Kidney epithelial cell (primary cell): ENCODE measurements around the gene WDR4. TPM values are rescaled to one million over a fixed set of nuclear protein-coding genes. Genes with fewer than 3 reads are reported as not detected.

Experiments
- DNase-seq: peaks from one replicate; pipeline ENCODE4 v3.0.0-alpha.2; 2010; ENCODE audit warnings: low read depth
- H3K27me3 ChIP-seq: 2 replicates; pipeline ENCODE4 v1.6.0; 2011; ENCODE audit warnings: low read length; ENCODE audit not compliant: control insufficient read depth, insufficient read depth
- H3K36me3 ChIP-seq: 2 replicates; pipeline ENCODE4 v1.5.1; 2011; ENCODE audit warnings: low read length; ENCODE audit not compliant: control insufficient read depth, insufficient read depth
- H3K4me3 ChIP-seq: 2 replicates; pipeline ENCODE4 v1.5.1; 2011; ENCODE audit warnings: low read depth, mild to moderate bottlenecking, control low read depth, low read length
- CTCF ChIP-seq: IDR thresholded peaks from 2 replicates; pipeline ENCODE4 v1.5.1; 2011; ENCODE audit warnings: mild to moderate bottlenecking, moderate library complexity, low read length, control low read depth, inconsistent platforms; ENCODE audit not compliant: insufficient read depth, poor library complexity, severe bottlenecking
- total RNA-seq: library from RNA; depleted of rRNA; stranded (reverse); fragments of >200 nt; gene quantifications from 2 replicates; pipeline ENCODE4 v1.2.3, GENCODE V29; 2015

WDR4 gene
- total RNA-seq, 1 donor from 2014 or later: 17.2 TPM

DNA sequence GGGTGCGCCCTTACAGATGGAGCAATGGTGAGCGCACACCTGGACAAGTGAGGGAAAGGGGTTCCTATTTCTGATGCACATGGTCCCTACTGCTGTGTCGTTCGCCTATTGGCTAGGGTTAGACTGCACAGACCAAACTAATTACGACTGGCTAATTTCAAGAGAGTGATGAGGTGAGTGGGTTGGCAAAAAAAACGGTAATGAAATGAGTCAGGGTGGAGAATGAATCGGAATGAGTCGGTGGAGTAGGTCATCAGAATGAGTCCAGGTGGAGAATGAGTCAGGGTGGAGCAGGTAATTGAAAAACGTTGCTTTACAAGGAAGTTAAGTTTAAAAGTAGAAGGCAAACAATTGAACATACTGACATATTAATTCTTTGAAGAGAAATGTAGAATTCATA lies 79.8 kb downstream of the WDR4 start:
- no peaks in the 10 kb centered on the region for H3K27me3 ChIP-seq
- no peaks in the 10 kb centered on the region for H3K36me3 ChIP-seq
- DNase-seq: no peak
- TF ChIP-seq CTCF: no peak
- H3K4me3 ChIP-seq: no peak overlapping the region

Other genes starting within 250 kb of the WDR4 start
- 3.9 and 4.2 TPM in 2 replicates for gene PDE9A, start 225.9 kb downstream of the WDR4 start, total RNA-seq
- gene NDUFV3, start 13.8 kb upstream of the WDR4 start, total RNA-seq: 31.6 and 32.8 TPM in 2 replicates
- gene ERVH48-1, start 46.1 kb upstream of the WDR4 start, total RNA-seq: not detected in 2 replicates
- gene PKNOX1, start 95.0 kb upstream of the WDR4 start, total RNA-seq: 14.0 and 18.3 TPM in 2 replicates
- 111 and 125 TPM in 2 replicates for gene CBS, start 196.3 kb upstream of the WDR4 start, total RNA-seq
- gene U2AF1, start 228.0 kb upstream of the WDR4 start, total RNA-seq: 33.3 and 36.5 TPM in 2 replicates